Tibial nerve (tissue), 4 donors: ENCODE results near the gene FAT4.

Source experiments
- CTCF ChIP-seq, 5 experiments: fragments of 200-600 bp in 3 of 5; fragments of 450-650 bp in 2 of 5; sonication (generic) in 3 of 5; IDR thresholded peaks; one replicate each; pipeline ENCODE4 v1.5.1; 2016 to 2019; ENCODE audit warnings: antibody characterized with exemption in 5 of 5, mild to moderate bottlenecking in 3 of 5, moderate library complexity in 2 of 5
- EP300 ChIP-seq, 2 donors: sonication (generic); formaldehyde crosslinking; IDR thresholded peaks; one replicate each; pipeline ENCODE4 v1.6.1; 2017; ENCODE audit warnings: antibody characterized with exemption in 2 of 2, mild to moderate bottlenecking in 1 of 2
- POLR2A ChIP-seq, 2 donors: fragments of 450-650 bp; IDR thresholded peaks; one replicate each; pipeline ENCODE4 v1.6.1; 2017; ENCODE audit warnings: antibody characterized with exemption in 2 of 2, mild to moderate bottlenecking in 2 of 2, moderate library complexity in 2 of 2

- TF ChIP-seq CTCF (IDR thresholded peaks at IDR 0.05) (no peak), EP300 (IDR thresholded peaks at IDR 0.05) (no peak), POLR2A (IDR thresholded peaks at IDR 0.05) (no peak)
Measured at GRCh38 chr4:125359960-125360634, 45.3 kb downstream of the FAT4 start.
